Measurements from ENCODE around the gene ZNF346.
"Not testable (repeated sequence)": the region's sequence is repeated elsewhere in the genome, so short reads cannot be mapped to it uniquely, and the experiment has no call there.

Gene ZNF346

GRCh38 chr5:177010153-177010552 is 12.3 kb upstream of the ZNF346 start:
- no peak for DNase-seq

- no peak for DNase-seq
Measured at GRCh38 chr5:177015156-177015555, 7.3 kb upstream of the ZNF346 start.

- no peak for DNase-seq
Measured at GRCh38 chr5:177018341-177018740, 4.2 kb upstream of the ZNF346 start.

GRCh38 chr5:177020033-177020432 is 2.5 kb upstream of the ZNF346 start:
- no peak for DNase-seq

GRCh38 chr5:177023303-177023664 is 788 bp downstream of the ZNF346 start:
- no peak for DNase-seq

- no peak for DNase-seq
Measured at GRCh38 chr5:177024559-177024958, 2.1 kb downstream of the ZNF346 start.

GRCh38 chr5:177025101-177025601 is 2.7 kb downstream of the ZNF346 start:
- peak in 1 of 2 experiments; percentile 30 for DNase-seq

- no peak for DNase-seq
Measured at GRCh38 chr5:177027665-177028064, 5.2 kb downstream of the ZNF346 start.

- DNase-seq = no peak
Measured at GRCh38 chr5:177029498-177029897, 7.0 kb downstream of the ZNF346 start.

- DNase-seq = peak in 1 of 2 experiments; percentile 19
Measured at GRCh38 chr5:177035976-177036375, 13.5 kb downstream of the ZNF346 start.

GRCh38 chr5:177036443-177036842 is 13.9 kb downstream of the ZNF346 start:
- no peak for DNase-seq

GRCh38 chr5:177036921-177037320 is 14.4 kb downstream of the ZNF346 start:
- DNase-seq = no peak

- peak in 1 of 2 experiments; percentile 40 for DNase-seq
Measured at GRCh38 chr5:177040814-177041420, 18.4 kb downstream of the ZNF346 start.

GRCh38 chr5:177041936-177042335 is 19.4 kb downstream of the ZNF346 start:
- no peak for DNase-seq

- no peak for DNase-seq
Measured at GRCh38 chr5:177043114-177043513, 20.6 kb downstream of the ZNF346 start.

GRCh38 chr5:177043958-177044357 is 21.5 kb downstream of the ZNF346 start:
- DNase-seq = no peak

GRCh38 chr5:177044641-177045040 is 22.1 kb downstream of the ZNF346 start:
- DNase-seq = no peak

- DNase-seq = no peak
Measured at GRCh38 chr5:177045631-177046030, 23.1 kb downstream of the ZNF346 start.

- DNase-seq = not testable (repeated sequence)
Measured at GRCh38 chr5:177048531-177048930, 26.0 kb downstream of the ZNF346 start.

GRCh38 chr5:177049285-177049684 is 26.8 kb downstream of the ZNF346 start:
- DNase-seq = no peak

- DNase-seq = no peak
Measured at GRCh38 chr5:177064500-177065277, 42.2 kb downstream of the ZNF346 start.

GRCh38 chr5:177065491-177065890 is 43.0 kb downstream of the ZNF346 start:
- no peak for DNase-seq

- no peak for DNase-seq
Measured at GRCh38 chr5:177066224-177066623, 43.7 kb downstream of the ZNF346 start.

GRCh38 chr5:177067503-177067902 is 45.0 kb downstream of the ZNF346 start:
- no peak for DNase-seq

Data from NCI-H446 (cell line).